Inferior parietal cortex (tissue), 1 donor: ENCODE results near the gene OTOA.
"Not testable (repeated sequence)": the region's sequence is repeated elsewhere in the genome, so short reads cannot be mapped to it uniquely, and the experiment has no call there.

Source experiments
- DNase-seq: peaks from one replicate; pipeline ENCODE4 v3.0.0-alpha.2; 2016; ENCODE audit errors: extremely low spot score

Gene OTOA

DNA sequence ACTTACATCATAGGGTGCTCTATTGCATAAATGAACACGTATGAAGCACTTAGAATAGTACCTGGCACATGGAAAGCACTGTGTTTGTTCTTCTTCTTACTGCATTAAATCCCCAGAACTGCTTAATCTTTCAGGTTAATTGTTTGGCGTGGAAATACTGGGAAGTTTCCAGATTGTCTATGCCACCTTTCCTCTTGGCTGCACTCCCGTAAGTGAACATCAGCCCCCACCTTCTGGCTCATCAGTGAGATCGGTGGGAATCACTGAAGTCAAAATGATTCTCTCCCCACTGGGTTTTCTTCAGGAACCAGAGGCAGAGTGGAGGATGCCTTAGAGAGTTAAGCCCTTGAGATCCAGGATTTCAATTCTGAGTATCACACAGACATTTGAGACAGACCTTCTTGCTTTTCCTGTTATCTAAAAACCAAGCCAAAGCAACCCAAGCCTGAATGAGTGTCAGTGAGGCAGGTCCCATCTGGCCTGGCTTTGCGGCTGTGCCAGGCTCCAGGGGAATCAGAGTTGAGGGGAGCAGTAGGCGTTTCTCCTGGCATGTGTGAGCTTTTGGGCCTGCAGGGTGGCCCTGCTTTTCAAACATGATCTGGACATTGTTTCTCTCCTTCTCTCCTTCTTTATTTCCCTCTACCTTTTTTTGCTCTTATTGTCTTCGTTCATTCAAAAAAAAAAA lies 59.1 kb downstream of the OTOA start:
- DNase-seq, result no peak

DNA sequence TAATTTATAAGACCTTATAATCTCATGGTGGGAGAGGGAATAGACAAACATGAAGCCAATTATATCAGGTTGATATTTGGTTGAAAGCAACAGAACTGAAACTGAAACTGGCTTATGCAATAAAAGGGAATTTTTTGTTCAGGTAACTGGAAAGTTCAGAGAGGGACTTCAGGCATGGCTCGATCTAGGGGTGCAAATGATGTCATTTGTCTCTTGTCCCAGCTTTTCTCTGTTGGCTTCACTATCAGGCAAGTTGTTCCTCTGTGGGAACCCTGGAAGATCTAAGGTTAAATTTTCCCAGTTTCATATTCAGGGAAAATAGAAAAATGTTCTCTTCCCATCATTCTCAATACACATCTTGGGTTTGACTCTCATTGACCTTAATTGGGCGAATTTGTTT lies 59.8 kb downstream of the OTOA start:
- no peak for DNase-seq

DNA sequence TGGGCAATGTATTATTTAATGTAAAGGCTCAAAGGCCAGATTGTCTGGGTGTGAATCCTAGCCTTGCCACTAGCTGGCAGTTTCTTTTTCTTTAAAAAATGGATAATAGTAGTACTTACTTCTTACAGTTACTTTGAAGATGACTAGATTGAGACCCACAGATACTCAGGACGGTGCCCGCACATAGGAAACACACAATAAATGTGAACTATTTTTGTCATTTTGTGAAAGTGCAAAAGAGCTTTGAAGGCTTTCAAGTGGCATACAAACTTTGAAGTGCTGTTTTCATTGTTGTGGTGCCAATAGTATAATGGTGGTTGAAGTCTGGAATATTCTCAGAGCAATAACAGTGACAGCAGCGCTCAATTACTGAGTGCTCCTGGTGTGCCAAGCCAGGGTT lies 63.6 kb downstream of the OTOA start:
- DNase-seq, result no peak

- not testable (repeated sequence) for DNase-seq
Measured at GRCh38 chr16:21731233-21731632, 67.5 kb downstream of the OTOA start.

DNA sequence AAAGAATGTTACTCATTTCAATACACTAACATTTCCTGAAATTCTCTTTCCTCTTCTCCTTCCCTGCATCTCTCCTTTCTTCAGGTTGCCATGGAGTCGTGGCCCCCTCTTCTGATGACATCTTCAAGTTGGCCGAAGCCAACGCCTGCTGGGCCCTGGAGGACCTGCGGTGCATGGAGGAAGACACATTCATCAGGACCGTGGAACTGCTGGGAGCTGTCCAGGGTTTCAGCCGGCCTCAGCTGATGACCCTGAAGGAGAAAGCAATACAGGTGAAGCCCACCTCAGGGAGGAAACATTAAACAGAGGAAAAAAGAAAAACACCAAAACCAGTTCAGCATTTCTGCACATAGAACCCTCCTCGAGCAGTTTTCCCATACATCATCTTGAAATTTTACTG lies 76.9 kb downstream of the OTOA start:
- not testable (repeated sequence) for DNase-seq

- peak; percentile 4 for DNase-seq
Measured at GRCh38 chr16:21756192-21757079, 92.7 kb downstream of the OTOA start.

- not testable (repeated sequence) for DNase-seq
Measured at GRCh38 chr16:21757080-21757671, 93.4 kb downstream of the OTOA start.

GRCh38 chr16:21768280-21768679 lies 104.5 kb downstream of the OTOA start:
- not testable (repeated sequence) for DNase-seq

GRCh38 chr16:21768810-21769209 lies 105.0 kb downstream of the OTOA start:
- DNase-seq, result not testable (repeated sequence)

DNA sequence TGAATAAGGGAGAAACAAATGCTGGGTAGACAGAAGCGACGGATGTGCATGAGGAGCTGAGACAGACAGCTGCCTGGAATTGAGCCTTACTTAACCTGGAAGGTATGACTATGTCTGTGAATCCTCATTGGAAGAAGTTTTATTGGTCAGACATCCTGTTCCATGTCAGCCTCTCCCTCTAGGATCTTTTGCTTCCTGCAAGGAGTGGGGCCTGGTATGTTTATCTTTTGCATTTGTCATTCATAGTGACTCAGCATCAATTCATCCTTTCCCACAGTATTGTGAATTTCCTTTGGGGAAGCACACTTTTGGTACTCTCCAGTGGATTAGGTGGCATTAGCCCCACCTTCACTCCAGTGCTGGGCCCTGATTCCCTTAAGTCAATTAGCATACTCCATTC lies 105.5 kb downstream of the OTOA start:
- DNase-seq, result not testable (repeated sequence)

DNA sequence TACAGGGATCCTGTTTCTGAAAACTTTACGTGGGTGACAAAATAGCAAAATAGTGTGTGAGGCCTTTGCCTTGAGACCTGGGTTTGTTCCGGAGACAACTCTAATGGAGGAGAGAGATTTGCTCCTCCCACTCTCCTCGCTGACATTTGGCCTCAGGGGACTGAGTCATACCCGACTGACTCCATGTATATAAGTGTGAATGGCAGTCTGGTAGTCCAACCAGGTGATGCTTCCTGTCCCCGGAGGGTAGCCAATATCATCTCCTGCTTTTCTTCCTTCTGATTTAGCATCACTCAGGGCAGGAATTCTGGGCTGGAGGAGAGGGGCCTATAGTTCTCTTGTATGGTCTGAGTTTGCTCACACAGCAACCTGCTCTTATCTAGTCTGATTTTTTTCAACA lies 106.8 kb downstream of the OTOA start:
- DNase-seq, result not testable (repeated sequence)

GRCh38 chr16:21772547-21773206 lies 108.9 kb downstream of the OTOA start:
- not testable (repeated sequence) for DNase-seq

DNA sequence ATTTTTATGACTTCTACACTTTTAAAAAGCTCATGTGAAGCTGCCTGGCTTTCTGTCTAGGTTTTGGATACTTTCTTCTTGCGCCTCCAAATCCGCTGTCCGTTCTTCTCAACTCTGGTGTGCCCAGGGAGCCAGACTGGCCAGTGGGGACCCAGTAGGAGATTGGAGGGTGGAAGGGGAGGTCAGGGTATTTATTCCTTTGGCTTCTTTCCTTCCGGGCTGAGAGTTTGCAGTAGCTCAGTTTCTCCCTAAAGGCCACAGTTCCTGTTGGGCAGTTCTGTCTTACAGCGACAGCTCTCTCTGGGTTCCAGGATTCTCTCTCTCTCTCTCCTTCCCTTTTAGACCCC lies 109.4 kb downstream of the OTOA start:
- DNase-seq, result not testable (repeated sequence)

GRCh38 chr16:21780525-21780924 lies 116.8 kb downstream of the OTOA start:
- DNase-seq, result not testable (repeated sequence)

- DNase-seq, result not testable (repeated sequence)
Measured at GRCh38 chr16:21790506-21790905, 126.7 kb downstream of the OTOA start.

DNA sequence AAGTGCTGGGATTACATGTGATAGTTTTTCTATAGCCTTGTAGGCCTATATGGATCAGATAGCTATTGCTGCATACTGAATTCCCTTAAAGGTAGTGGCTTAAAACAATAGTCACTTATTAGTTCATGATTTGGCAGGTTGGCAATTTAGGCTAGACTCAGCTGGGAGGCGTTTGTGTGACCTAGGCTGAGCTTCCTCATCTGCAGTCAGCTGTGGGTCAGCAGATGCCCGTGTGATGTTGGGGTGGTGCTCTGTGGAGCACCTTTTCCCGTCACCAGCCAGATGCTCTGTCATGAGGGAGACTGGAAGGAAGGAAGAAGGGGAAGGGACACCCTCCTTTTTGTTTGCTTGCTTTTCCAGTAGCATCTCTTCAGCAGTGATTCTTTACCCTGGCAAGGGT lies 129.5 kb downstream of the OTOA start:
- DNase-seq, result not testable (repeated sequence)

- DNase-seq, result not testable (repeated sequence)
Measured at GRCh38 chr16:21798601-21799000, 134.8 kb downstream of the OTOA start.

DNA sequence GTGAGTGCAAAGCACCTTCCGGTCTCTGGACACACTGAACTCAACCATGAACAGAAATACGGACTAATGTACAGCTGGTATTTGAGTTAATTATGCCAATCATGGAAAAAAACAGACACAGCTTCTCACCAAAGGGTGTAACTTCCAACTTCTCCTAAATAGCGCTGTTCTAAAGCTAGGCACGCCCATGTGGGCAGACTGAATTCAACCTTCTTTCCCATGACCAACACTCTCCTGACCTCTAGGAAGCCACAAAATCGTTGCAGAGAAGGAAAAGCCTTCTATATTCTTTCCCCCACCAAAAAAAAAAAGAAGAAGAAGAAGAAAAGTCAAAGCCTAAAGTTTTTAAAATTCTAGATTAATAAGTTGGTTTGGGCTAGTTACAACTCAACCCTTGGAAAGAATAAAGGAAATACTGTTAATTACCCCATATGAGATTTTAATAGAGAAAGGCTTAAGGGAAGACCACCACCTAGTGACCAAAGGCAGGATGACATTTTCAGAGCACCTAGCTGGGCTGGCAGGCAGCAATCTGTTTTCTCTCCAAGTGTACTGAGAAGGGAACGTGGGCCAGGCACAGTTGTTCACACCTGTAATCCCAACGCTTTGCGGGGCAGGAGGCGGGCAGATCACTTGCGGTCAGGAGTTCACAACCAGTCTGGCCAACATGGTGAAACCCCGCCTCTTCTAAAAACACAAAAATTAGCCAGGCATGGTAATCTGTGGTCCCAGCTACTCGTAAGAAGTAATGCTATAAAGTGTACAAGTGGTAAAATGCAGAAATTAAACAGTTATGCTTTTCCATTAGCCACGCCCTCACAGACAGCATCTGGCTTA lies 138.0 kb downstream of the OTOA start:
- DNase-seq, result peak; percentile 47

- not testable (repeated sequence) for DNase-seq
Measured at GRCh38 chr16:21802375-21802663, 138.6 kb downstream of the OTOA start.
